ENCODE data around the gene CFAP20DC. TPM values are rescaled to one million over a fixed set of nuclear protein-coding genes. Genes with fewer than 3 reads are reported as not detected.
"Not testable (repeated sequence)": the region's sequence is repeated elsewhere in the genome, so short reads cannot be mapped to it uniquely, and the experiment has no call there.

Gene CFAP20DC
- total RNA-seq, 1 donor from 2014 or later = 0.18 TPM

GRCh38 chr3:58696813-58697212, 353.0 kb downstream of the CFAP20DC start:
- DNase-seq (ENCODE audit: low spot score) = not testable (repeated sequence)

- no peak for DNase-seq (ENCODE audit: low spot score)
These were observed 353.7 kb downstream of the CFAP20DC start for GRCh38 chr3:58696093-58696492.

GRCh38 chr3:58695284-58695683, 354.5 kb downstream of the CFAP20DC start:
- not testable (repeated sequence) for DNase-seq (ENCODE audit: low spot score)

- no peak for DNase-seq (ENCODE audit: low spot score)
These were observed 355.6 kb downstream of the CFAP20DC start for GRCh38 chr3:58693940-58694850.

GRCh38 chr3:58692484-58692883, 357.3 kb downstream of the CFAP20DC start:
- DNase-seq (ENCODE audit: low spot score) = no peak
